Measurements from ENCODE around the gene CHI3L1.

- TF ChIP-seq CEBPB (IDR thresholded peaks at IDR 0.05; ENCODE audit: low read depth) (no peak), CTCF (IDR thresholded peaks at IDR 0.05 in 2 of 3, conservative IDR thresholded peaks at IDR 0.05 in 1 of 3; ENCODE audit: borderline replicate concordance in 1 of 3, insufficient read depth in 1 of 3, low read depth in 2 of 3, low read length in 2 of 3) (no peak), RAD21 (IDR thresholded peaks at IDR 0.05; ENCODE audit: low read depth) (no peak), EZH2phosphoT487 (IDR thresholded peaks at IDR 0.05; ENCODE audit: borderline replicate concordance) (no peak), EGR1 (IDR thresholded peaks at IDR 0.05; ENCODE audit: low read depth) (no peak), JUND (IDR thresholded peaks at IDR 0.05) (no peak)
These were observed 436 bp downstream of the CHI3L1 start for GRCh38 chr1:203186091-203186445.
